ENCODE data around the gene ZDHHC3. TPM values are rescaled to one million over a fixed set of nuclear protein-coding genes. Genes with fewer than 3 reads are reported as not detected.

ZDHHC3 gene
- total RNA-seq, 1 experiment from 2014 or later: 58.0 TPM

DNA sequence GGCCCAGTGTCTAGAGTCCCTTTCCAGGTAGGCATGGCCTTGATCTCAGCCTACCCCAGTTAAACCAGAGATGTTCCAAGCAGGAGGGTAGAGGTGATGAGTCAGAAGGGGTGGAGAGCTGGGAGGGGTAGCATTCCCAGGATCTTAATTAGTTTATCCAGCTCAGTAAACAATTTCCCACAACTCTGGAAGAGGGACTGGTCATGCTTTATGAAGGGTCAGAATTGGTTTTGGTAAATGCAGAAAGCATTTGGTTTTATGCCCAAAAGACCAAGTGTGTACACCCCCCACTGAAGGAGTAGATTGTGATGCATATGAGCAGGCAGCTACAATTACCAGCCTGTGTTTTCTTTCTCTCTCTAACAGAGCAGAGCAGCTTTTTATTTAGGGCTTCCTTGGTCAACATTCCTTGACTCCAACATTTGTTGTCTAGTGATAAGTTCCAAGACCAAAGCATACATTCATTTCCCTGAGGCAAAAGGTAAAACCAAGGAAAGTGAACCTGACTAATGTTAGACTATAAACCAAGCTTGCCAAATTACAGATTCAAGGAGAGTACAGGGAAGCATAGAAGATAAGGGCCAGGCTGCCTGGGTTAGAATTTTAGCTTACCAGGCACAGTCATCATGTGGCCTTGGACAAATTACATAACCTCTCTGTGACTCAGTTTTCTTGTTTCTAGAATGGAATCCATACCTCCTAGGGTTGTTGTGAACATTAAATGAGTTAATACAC, 17.7 kb upstream of the ZDHHC3 start:
- H3K27ac Mint-ChIP-seq: peak overlapping the region; percentile 79

More for the DNA sequence above, 17.7 kb upstream of the ZDHHC3 start:
- POLR2A ChIA-PET: no interaction called here
- CTCF ChIA-PET: interaction anchor here (0.6 to 1.5 kb wide), 8 partner anchors 10 to 62 kb away, joined by 3 to 5 read pairs (median 4); no protein-coding TSS in a partner anchor
- DNase-seq (ENCODE audit: low spot score): no peak
- Mint-ChIP-seq H3K9me3 (no peaks in the 10 kb centered on the region), H3K4me1 (peaks cover 31% of the 10 kb centered on the region), H3K36me3 (peaks cover 57% of the 10 kb centered on the region), H3K4me3 (peak overlapping the region; percentile 34), H3K27me3 (ENCODE audit: low read depth) (no peaks in the 10 kb centered on the region)
- ATAC-seq: peak; percentile 56
- TF ChIP-seq CBFB (CRISPR knock-in tag; IDR thresholded peaks at IDR 0.05; ENCODE audit: low read depth) (no peak), FOXP1 (CRISPR knock-in tag; IDR thresholded peaks at IDR 0.05; ENCODE audit: borderline replicate concordance) (no peak), SMAD3 (CRISPR knock-in tag; IDR thresholded peaks at IDR 0.05; ENCODE audit: borderline replicate concordance) (no peak), ZNF121 (CRISPR knock-in tag; IDR thresholded peaks at IDR 0.05) (no peak), NFATC4 (CRISPR knock-in tag; IDR thresholded peaks at IDR 0.05) (no peak), CREM (CRISPR knock-in tag; IDR thresholded peaks at IDR 0.05) (no peak), ZNF138 (CRISPR knock-in tag; conservative IDR thresholded peaks at IDR 0.05) (no peak), TP53 (CRISPR knock-in tag; IDR thresholded peaks at IDR 0.05) (no peak), TEAD1 (CRISPR knock-in tag; IDR thresholded peaks at IDR 0.05) (no peak)
- TF ChIP-seq, protein P1, sequence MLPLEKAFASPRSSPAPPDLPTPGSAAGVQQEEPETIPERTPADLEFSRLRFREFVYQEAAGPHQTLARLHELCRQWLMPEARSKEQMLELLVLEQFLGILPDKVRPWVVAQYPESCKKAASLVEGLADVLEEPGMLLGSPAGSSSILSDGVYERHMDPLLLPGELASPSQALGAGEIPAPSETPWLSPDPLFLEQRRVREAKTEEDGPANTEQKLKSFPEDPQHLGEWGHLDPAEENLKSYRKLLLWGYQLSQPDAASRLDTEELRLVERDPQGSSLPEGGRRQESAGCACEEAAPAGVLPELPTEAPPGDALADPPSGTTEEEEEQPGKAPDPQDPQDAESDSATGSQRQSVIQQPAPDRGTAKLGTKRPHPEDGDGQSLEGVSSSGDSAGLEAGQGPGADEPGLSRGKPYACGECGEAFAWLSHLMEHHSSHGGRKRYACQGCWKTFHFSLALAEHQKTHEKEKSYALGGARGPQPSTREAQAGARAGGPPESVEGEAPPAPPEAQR (CRISPR knock-in tag; IDR thresholded peaks at IDR 0.05): no peak
- TF ChIP-seq, protein P2, sequence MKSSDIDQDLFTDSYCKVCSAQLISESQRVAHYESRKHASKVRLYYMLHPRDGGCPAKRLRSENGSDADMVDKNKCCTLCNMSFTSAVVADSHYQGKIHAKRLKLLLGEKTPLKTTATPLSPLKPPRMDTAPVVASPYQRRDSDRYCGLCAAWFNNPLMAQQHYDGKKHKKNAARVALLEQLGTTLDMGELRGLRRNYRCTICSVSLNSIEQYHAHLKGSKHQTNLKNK (CRISPR knock-in tag; IDR thresholded peaks at IDR 0.05): no peak
- TF ChIP-seq, protein P3, sequence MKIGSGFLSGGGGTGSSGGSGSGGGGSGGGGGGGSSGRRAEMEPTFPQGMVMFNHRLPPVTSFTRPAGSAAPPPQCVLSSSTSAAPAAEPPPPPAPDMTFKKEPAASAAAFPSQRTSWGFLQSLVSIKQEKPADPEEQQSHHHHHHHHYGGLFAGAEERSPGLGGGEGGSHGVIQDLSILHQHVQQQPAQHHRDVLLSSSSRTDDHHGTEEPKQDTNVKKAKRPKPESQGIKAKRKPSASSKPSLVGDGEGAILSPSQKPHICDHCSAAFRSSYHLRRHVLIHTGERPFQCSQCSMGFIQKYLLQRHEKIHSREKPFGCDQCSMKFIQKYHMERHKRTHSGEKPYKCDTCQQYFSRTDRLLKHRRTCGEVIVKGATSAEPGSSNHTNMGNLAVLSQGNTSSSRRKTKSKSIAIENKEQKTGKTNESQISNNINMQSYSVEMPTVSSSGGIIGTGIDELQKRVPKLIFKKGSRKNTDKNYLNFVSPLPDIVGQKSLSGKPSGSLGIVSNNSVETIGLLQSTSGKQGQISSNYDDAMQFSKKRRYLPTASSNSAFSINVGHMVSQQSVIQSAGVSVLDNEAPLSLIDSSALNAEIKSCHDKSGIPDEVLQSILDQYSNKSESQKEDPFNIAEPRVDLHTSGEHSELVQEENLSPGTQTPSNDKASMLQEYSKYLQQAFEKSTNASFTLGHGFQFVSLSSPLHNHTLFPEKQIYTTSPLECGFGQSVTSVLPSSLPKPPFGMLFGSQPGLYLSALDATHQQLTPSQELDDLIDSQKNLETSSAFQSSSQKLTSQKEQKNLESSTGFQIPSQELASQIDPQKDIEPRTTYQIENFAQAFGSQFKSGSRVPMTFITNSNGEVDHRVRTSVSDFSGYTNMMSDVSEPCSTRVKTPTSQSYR (CRISPR knock-in tag; IDR thresholded peaks at IDR 0.05): no peak
- TF ChIP-seq, protein P4, sequence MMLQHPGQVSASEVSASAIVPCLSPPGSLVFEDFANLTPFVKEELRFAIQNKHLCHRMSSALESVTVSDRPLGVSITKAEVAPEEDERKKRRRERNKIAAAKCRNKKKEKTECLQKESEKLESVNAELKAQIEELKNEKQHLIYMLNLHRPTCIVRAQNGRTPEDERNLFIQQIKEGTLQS (CRISPR knock-in tag; conservative IDR thresholded peaks at IDR 0.05): no peak
- TF ChIP-seq, protein P5, sequence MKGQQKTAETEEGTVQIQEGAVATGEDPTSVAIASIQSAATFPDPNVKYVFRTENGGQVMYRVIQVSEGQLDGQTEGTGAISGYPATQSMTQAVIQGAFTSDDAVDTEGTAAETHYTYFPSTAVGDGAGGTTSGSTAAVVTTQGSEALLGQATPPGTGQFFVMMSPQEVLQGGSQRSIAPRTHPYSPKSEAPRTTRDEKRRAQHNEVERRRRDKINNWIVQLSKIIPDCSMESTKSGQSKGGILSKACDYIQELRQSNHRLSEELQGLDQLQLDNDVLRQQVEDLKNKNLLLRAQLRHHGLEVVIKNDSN (CRISPR knock-in tag; IDR thresholded peaks at IDR 0.05): no peak
- TF ChIP-seq, protein P6, sequence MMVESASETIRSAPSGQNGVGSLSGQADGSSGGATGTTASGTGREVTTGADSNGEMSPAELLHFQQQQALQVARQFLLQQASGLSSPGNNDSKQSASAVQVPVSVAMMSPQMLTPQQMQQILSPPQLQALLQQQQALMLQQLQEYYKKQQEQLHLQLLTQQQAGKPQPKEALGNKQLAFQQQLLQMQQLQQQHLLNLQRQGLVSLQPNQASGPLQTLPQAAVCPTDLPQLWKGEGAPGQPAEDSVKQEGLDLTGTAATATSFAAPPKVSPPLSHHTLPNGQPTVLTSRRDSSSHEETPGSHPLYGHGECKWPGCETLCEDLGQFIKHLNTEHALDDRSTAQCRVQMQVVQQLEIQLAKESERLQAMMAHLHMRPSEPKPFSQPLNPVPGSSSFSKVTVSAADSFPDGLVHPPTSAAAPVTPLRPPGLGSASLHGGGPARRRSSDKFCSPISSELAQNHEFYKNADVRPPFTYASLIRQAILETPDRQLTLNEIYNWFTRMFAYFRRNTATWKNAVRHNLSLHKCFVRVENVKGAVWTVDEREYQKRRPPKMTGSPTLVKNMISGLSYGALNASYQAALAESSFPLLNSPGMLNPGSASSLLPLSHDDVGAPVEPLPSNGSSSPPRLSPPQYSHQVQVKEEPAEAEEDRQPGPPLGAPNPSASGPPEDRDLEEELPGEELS (CRISPR knock-in tag; IDR thresholded peaks at IDR 0.05): no peak
- TF ChIP-seq, protein P7, sequence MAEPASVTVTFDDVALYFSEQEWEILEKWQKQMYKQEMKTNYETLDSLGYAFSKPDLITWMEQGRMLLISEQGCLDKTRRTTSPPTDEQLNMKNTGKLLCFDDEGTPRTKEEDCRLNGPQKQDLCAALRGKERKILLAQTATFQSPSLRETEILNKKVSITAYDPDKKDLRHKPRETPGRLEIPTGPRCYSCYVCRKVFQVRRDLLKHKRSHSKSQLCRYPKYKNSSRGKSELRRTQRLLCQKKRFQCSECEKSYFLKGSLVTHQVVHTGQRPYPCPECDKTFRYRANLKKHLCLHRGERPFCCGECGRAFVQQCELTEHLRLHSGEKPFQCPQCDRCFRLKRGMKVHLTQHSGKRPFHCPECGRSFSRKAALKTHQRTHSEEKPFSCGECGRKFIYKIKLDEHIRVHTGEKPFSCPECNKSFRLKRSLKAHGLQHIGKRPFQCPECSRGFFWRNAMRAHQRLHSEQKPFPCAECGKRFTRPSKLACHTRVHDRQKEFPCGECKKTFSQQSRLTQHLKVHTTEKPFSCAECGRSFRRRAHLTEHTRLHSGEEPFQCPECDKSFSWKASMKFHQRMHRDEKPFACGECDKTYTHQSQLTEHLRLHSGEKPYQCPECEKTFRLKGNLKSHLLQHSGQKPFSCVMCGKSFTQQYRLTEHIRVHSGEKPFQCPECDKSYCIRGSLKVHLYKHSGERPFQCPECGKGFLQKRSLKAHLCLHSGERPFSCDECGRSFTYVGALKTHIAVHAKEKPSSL (CRISPR knock-in tag; conservative IDR thresholded peaks at IDR 0.05): no peak
